Calu3 (cell line): ENCODE results near the gene NAGPA. TPM values are rescaled to one million over a fixed set of nuclear protein-coding genes. Genes with fewer than 3 reads are reported as not detected.

Source experiments
- BruUV-seq: library from RNA; stranded (reverse); fragments of 400-500 nt; replicated peaks from 2 replicates; lab custom pipeline; 2021; lab: Mats Ljungman, UMichigan
- CTCF ChIA-PET: fragments of 300-600 bp; sonication (Branson Sonifier 250); formaldehyde crosslinking; loops from one replicate; lab custom pipeline; 2022; ENCODE audit warnings: antibody characterized with exemption; lab: Charles Lee
- DNase-seq: peaks from one replicate; pipeline ENCODE4 v3.0.0; 2022
- H3K27ac Mint-ChIP-seq: one replicate; pipeline ENCODE4 v1.8.0; 2022; ENCODE audit warnings: mixed read lengths; ENCODE audit not compliant: unreplicated experiment
- H3K27me3 Mint-ChIP-seq: one replicate; pipeline ENCODE4 v1.8.0; 2022; ENCODE audit warnings: mixed read lengths; ENCODE audit not compliant: unreplicated experiment
- H3K36me3 Mint-ChIP-seq: one replicate; pipeline ENCODE4 v1.8.0; 2022; ENCODE audit warnings: mild to moderate bottlenecking, moderate library complexity, mixed read lengths; ENCODE audit not compliant: insufficient read depth, unreplicated experiment
- H3K4me1 Mint-ChIP-seq: one replicate; pipeline ENCODE4 v1.8.0; 2022; ENCODE audit warnings: mild to moderate bottlenecking, low read depth, mixed read lengths; ENCODE audit not compliant: unreplicated experiment
- H3K4me3 Mint-ChIP-seq: one replicate; pipeline ENCODE4 v1.8.0; 2022; ENCODE audit warnings: mild to moderate bottlenecking, low read depth, moderate library complexity, mixed read lengths; ENCODE audit not compliant: unreplicated experiment
- H3K9me3 Mint-ChIP-seq: one replicate; pipeline ENCODE4 v1.8.0; 2022; ENCODE audit warnings: low read depth, mixed read lengths; ENCODE audit not compliant: unreplicated experiment
- CTCF ChIP-seq: fragments of 200-600 bp; IDR thresholded peaks from one replicate; pipeline ENCODE4 v1.8.0; 2022; ENCODE audit warnings: antibody characterized with exemption; ENCODE audit not compliant: unreplicated experiment
- intact Hi-C: fragments of 100-400 bp; cut with micrococcal nuclease; formaldehyde crosslinking; loops from one replicate; pipeline ENCODE4 v1.10.0; 2022; ENCODE audit not compliant: unreplicated experiment
- total RNA-seq: library from RNA; stranded (reverse); gene quantifications from 2 replicates; pipeline ENCODE4 v1.2.3, GENCODE V29; 2022

NAGPA gene
- total RNA-seq, 1 experiment from 2014 or later: 16.1 TPM

DNA sequence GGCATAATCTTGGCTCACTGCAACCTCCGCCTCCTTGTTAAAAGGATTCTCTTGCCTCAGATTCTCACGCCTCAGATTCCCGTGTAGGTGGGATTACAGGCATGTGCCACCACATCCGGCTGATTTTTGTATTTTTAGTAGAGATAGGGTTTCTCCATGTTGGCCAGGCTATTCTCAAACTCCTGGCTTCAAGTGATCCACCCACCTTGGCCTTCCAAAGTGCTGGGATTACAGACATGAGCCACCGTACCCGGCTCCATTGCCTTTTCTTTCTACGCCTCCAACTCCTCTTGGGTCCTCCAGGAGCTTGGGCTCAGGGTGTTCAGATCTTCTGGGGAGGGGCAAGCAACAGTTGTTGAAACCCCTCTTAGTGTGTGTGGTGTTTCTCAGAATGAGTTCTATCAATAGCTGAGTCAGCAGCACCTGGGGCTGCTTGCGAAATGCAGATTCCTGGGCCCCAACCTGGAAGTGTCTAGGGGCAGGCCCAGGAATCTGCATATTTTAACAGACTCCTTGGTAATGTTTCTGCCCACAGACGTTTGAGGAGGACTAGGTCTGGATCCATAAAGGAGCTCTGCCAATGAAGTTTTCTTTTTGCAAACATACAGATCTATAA, 44.2 kb downstream of the NAGPA start:
- H3K36me3 Mint-ChIP-seq: no peaks in the 10 kb centered on the region
- intact Hi-C loops: no loop called here
- TF ChIP-seq CTCF: no peak
- H3K9me3 Mint-ChIP-seq: peaks cover 4% of the 10 kb centered on the region
- H3K27me3 Mint-ChIP-seq: peaks cover 53% of the 10 kb centered on the region
- H3K4me3 Mint-ChIP-seq: no peak overlapping the region
- CTCF ChIA-PET: no interaction called here
- no TSS peak for BruUV-seq
- no peak for DNase-seq
- H3K27ac Mint-ChIP-seq: no peak overlapping the region
- no peaks in the 10 kb centered on the region for H3K4me1 Mint-ChIP-seq

- peak overlapping the region; percentile 25 for H3K27ac Mint-ChIP-seq
- H3K9me3 Mint-ChIP-seq: peaks cover 4% of the 10 kb centered on the region
- H3K36me3 Mint-ChIP-seq: no peaks in the 10 kb centered on the region
- TF ChIP-seq CTCF: no peak
- no peak for DNase-seq
- intact Hi-C loops: no loop called here
- CTCF ChIA-PET: no interaction called here
- BruUV-seq: no TSS peak
- H3K4me3 Mint-ChIP-seq: no peak overlapping the region
- H3K27me3 Mint-ChIP-seq: peaks cover 56% of the 10 kb centered on the region
- no peaks in the 10 kb centered on the region for H3K4me1 Mint-ChIP-seq
Measured at GRCh38 chr16:4988647-4989046, 45.1 kb downstream of the NAGPA start.

DNA sequence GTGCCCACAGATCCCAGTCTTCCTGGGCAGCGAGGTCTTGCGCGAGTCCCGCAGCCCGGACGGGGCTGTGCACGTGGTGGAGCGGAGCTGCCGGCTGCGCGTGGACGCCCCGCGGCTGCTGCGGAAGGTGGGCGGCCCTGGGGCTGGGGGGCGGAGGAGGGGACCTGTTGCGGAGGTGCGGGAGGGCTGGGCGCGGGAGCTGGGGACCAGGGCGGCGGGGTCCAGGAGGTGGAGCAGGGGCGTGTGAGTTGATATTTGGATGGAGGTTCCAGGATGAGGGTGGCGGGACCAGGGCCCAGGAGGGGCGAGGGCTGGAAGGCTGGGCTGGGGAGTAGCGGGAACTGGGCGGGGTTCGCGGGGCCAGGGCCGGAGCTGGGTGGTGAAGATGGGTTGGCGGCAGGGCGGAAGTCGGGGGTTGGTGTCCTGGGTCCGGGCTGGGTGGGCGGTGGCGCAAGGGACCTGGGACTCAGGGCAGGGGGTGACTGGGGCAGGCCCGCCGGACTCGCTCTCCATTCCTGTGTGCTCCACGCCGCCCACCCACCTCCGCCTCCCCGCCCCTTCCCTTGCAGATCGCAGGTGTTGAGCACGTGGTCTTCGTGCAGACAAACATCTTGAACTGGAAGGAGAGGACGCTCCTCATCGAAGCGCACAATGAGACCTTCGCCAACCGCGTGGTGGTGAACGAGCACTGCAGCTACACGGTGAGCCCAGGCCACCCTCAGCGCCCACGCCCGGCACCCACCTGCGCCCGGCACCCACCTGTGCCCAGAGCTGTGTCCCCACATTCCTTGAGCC, 46.0 kb downstream of the NAGPA start:
- peaks cover 58% of the 10 kb centered on the region for H3K27me3 Mint-ChIP-seq

DNA sequence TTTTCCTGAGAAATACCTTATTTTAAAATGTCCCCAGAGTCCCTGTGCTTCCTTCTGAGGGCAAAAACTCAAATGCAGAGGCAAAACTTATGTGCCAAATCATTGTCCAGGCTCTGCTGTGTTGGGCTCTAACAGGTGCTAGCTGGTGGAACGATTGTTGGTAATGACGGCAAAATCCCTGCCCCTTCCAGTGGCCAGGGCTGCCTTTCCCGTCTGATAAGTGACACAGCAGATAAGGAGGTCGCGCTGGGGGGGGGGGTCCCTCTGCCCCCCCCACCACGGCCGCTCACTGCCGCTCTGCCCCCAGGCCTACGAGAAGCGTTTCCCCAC, 46.5 kb downstream of the NAGPA start:
- Mint-ChIP-seq H3K9me3 (peaks cover 4% of the 10 kb centered on the region), H3K27me3 (peaks cover 60% of the 10 kb centered on the region), H3K4me3 (peak overlapping the region; percentile 12), H3K4me1 (no peaks in the 10 kb centered on the region), H3K36me3 (no peaks in the 10 kb centered on the region), H3K27ac (no peak overlapping the region)
- no peak for DNase-seq
- CTCF ChIA-PET: interaction anchor here (0.7 kb wide), 1 partner anchor 137 kb away, joined by 3 read pairs; no protein-coding TSS in a partner anchor
- BruUV-seq: no TSS peak
- intact Hi-C loops: no loop called here
- no peak for TF ChIP-seq CTCF

More for the DNA sequence above, 46.0 kb downstream of the NAGPA start:
- Mint-ChIP-seq H3K27ac (no peak overlapping the region), H3K4me3 (peak overlapping the region; percentile 12), H3K4me1 (no peaks in the 10 kb centered on the region), H3K9me3 (peaks cover 4% of the 10 kb centered on the region), H3K36me3 (no peaks in the 10 kb centered on the region)
- DNase-seq: no peak
- CTCF ChIA-PET: interaction anchor here (0.7 kb wide), 1 partner anchor 138 kb away, joined by 3 read pairs; no protein-coding TSS in a partner anchor
- no peak for TF ChIP-seq CTCF
- no TSS peak for BruUV-seq
- intact Hi-C loops: no loop called here
